ENCODE data around the gene SPAG9. TPM values are rescaled to one million over a fixed set of nuclear protein-coding genes. Genes with fewer than 3 reads are reported as not detected.

SPAG9 gene
- total and polyA plus RNA-seq, 8 donors: 105 to 147 (median 116) TPM

DNA sequence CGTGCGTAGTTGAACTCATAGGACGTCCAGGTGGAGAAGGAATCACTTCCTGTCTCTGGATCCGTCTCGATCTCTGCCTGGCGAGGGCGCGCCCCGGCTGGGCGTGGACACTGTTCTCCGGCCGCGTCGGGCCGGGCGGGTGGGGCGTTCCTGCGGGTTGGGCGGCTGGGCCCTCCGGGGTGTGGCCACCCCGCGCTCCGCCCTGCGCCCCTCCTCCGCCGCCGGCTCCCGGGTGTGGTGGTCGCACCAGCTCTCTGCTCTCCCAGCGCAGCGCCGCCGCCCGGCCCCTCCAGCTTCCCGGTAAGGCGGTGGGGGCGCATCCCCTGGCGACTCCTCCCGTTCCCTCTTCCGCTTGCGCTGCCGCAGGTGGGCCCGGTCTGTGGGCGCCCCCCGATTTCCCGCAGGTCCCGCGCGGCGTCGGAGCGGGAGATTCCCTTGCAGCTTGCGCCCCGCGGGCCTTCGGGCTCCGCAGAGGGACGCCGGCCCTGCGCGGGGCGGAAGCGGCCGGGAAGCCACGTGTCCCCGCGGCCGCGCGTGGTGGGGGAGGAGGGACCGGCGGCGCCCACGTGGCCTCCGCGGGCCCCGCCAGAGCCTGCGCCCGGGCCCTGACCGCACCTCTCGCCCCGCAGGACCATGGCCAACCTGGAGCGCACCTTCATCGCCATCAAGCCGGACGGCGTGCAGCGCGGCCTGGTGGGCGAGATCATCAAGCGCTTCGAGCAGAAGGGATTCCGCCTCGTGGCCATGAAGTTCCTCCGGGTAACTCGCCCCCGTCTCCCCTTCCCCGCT, 45.7 kb upstream of the SPAG9 start, which contains the start of gene NME2:
Gene NME2 (plus strand): TSS at position 214 of the 789 bp plus-strand sequence. CDS start 420 bp downstream, at position 634.
- TF ChIP-seq, protein P1, sequence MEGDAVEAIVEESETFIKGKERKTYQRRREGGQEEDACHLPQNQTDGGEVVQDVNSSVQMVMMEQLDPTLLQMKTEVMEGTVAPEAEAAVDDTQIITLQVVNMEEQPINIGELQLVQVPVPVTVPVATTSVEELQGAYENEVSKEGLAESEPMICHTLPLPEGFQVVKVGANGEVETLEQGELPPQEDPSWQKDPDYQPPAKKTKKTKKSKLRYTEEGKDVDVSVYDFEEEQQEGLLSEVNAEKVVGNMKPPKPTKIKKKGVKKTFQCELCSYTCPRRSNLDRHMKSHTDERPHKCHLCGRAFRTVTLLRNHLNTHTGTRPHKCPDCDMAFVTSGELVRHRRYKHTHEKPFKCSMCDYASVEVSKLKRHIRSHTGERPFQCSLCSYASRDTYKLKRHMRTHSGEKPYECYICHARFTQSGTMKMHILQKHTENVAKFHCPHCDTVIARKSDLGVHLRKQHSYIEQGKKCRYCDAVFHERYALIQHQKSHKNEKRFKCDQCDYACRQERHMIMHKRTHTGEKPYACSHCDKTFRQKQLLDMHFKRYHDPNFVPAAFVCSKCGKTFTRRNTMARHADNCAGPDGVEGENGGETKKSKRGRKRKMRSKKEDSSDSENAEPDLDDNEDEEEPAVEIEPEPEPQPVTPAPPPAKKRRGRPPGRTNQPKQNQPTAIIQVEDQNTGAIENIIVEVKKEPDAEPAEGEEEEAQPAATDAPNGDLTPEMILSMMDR (IDR thresholded peaks at IDR 0.05): no peak
- intact Hi-C loops (cut with DNase I): no loop called here
- H3K4me3 ChIP-seq: peak within 1 kb of the TSS; percentile 84 to 97

GRCh38 chr17:51165680-51166197, 45.1 kb upstream of the SPAG9 start:
- Histone ChIP-seq H3K9me3 (no peaks in the 10 kb centered on the region), H3K4me3 (peak overlapping the region; percentile 84 to 97), H3K27ac (peak overlapping the region; percentile 88 to 95), H3K27me3 (no peaks in the 10 kb centered on the region), H3K36me3 (peaks cover 0 to 49% of the 10 kb centered on the region in 2 donors), H3K4me1 (peaks cover 0 to 28% of the 10 kb centered on the region in 2 donors)
- intact Hi-C loops (cut with DNase I): no loop called here
- ATAC-seq: peak; percentile 24
- TF ChIP-seq, protein P1 (IDR thresholded peaks at IDR 0.05): no peak
- peak in 1 of 4 donors; percentile 39 for DNase-seq

More for the DNA sequence above, 45.7 kb upstream of the SPAG9 start, which contains the start of gene NME2:
- Histone ChIP-seq H3K4me1 (peaks cover 0 to 28% of the 10 kb centered on the region in 2 donors), H3K36me3 (peaks cover 0 to 49% of the 10 kb centered on the region in 2 donors), H3K9me3 (no peaks in the 10 kb centered on the region), H3K27ac (peak within 1 kb of the TSS; percentile 88 to 95), H3K27me3 (no peaks in the 10 kb centered on the region)
- ATAC-seq (peak; percentile 97), DNase-seq (peak; percentile 80 to 98 (median 92))

DNA sequence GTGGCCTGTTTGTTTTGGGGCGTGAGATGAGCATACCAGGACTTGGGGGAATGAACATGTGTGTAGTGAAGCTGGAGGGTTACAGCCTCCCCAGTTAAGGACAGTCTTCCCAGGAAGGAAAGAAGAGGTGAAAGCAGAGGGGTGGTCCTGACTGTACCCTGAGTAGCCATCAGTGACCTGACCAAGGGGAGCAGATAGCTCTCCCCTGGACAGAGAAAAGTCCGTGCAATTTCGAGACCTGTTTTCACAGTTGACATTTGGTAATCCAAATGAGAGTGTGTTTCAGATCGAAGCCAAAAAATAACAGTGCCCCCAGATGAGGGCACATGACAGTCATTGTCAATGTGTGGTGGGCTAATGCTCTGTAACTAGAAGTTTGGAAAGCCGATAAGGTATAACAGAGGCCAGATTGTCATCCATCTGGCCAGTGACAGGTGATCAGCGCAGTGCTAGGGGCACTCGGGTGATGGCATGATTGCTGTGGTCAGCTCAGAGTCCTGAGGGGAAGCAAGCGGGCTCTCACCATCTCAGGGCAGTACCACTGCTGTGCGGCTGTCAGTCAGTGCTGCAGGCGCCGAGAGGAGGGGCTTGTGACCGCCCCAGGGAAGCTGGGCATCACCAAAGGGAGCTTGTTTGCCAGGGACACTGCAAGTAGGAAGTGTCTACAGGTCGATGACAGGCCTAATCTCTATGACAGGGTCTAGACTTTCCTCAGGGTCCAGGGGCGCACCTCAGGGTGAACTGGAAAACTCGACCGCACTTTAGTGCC, 44.4 kb upstream of the SPAG9 start:
- no peaks in the 10 kb centered on the region for H3K27me3 ChIP-seq
- intact Hi-C loops (cut with DNase I): no loop called here
- peak overlapping the region; percentile 88 to 95 for H3K27ac ChIP-seq
- ATAC-seq (no peak), DNase-seq (no peak)
- H3K4me1 ChIP-seq: peaks cover 0 to 28% of the 10 kb centered on the region in 2 donors
- H3K9me3 ChIP-seq: no peaks in the 10 kb centered on the region
- TF ChIP-seq, protein P1 (IDR thresholded peaks at IDR 0.05): no peak
- peak overlapping the region in 1 of 2 donors; percentile 84 for H3K4me3 ChIP-seq
- peaks cover 0 to 49% of the 10 kb centered on the region in 2 donors for H3K36me3 ChIP-seq

- intact Hi-C loops (cut with DNase I): no loop called here
- TF ChIP-seq, protein P1 (IDR thresholded peaks at IDR 0.05): no peak
- H3K36me3 ChIP-seq: peaks cover 0 to 58% of the 10 kb centered on the region in 2 donors
These were observed 40.9 kb upstream of the SPAG9 start for GRCh38 chr17:51161541-51161940.

More at GRCh38 chr17:51161541-51161940, 40.9 kb upstream of the SPAG9 start:
- peaks cover 0 to 9% of the 10 kb centered on the region in 2 donors for H3K4me1 ChIP-seq
- H3K27me3 ChIP-seq: no peaks in the 10 kb centered on the region
- no peak overlapping the region for H3K4me3 ChIP-seq
- H3K27ac ChIP-seq: no peak overlapping the region
- no peak for ATAC-seq
- H3K9me3 ChIP-seq: no peaks in the 10 kb centered on the region
- DNase-seq: no peak
